ENCODE data around the gene UBE3A. TPM values are rescaled to one million over a fixed set of nuclear protein-coding genes. Genes with fewer than 3 reads are reported as not detected.

The UBE3A gene
- total RNA-seq, 1 experiment from 2014 or later: 104 TPM

GRCh38 chr15:25323420-25323819 lies 115.4 kb downstream of the UBE3A start:
- Histone ChIP-seq H3K36me3 (ENCODE audit: control insufficient read depth in 1 of 2, insufficient read depth in 2 of 2, low read length in 2 of 2) (no peaks in the 10 kb centered on the region), H3K79me2 (ENCODE audit: insufficient read depth, low read length) (no peaks in the 10 kb centered on the region), H3K4me2 (ENCODE audit: low read length) (no peak overlapping the region), H3K9me2 (ENCODE audit: insufficient read depth) (no peaks in the 10 kb centered on the region), H3K9me3 (ENCODE audit: control insufficient read depth in 1 of 2, insufficient read depth in 1 of 2, low read depth in 1 of 2, low read length in 2 of 2) (no peaks in the 10 kb centered on the region), H3K4me1 (ENCODE audit: control insufficient read depth in 1 of 2, insufficient read depth in 2 of 2, low read length in 2 of 2) (no peaks in the 10 kb centered on the region), H3K9ac (ENCODE audit: low read length) (no peak overlapping the region), H4K20me1 (ENCODE audit: insufficient read depth) (no peaks in the 10 kb centered on the region; the same call in 1 of the 2 replicates), H2AFZ (ENCODE audit: low read depth, low read length, poor library complexity, severe bottlenecking) (no peak overlapping the region), H3K27ac (ENCODE audit: low read depth, low read length) (no peak overlapping the region), H3K4me3 (replicated peaks in 1 of 2; ENCODE audit: low read depth in 1 of 2, low read length in 2 of 2) (no peak overlapping the region), H3K27me3 (ENCODE audit: insufficient read depth, low read length) (no peaks in the 10 kb centered on the region)
- BruUV-seq (replicated peaks): no TSS peak
- ChIA-PET RAD21 (ENCODE audit: low non-redundant PET in 1 of 2, low total read pairs in 2 of 2, uncharacterized antibody in 2 of 2, unreplicated experiment in 2 of 2) (no interaction called here), CTCF (no interaction called here), POLR2A (no interaction called here)
- intact Hi-C loops (cut with micrococcal nuclease): no loop called here
- no peak for TF ChIP-seq SIN3A (IDR thresholded peaks at IDR 0.05; ENCODE audit: low read depth)
- TF ChIP-seq SP1 (IDR thresholded peaks at IDR 0.05; ENCODE audit: low read depth): no peak
- no peak for TF ChIP-seq CEBPB (IDR thresholded peaks at IDR 0.05; ENCODE audit: low read depth)
- TF ChIP-seq EZH2 (IDR thresholded peaks at IDR 0.05): no peak
- DNase-seq (ENCODE audit: low read depth, low spot score) (no peak), ATAC-seq (no peak)

GRCh38 chr15:25287823-25288222 lies 151.0 kb downstream of the UBE3A start:
- TF ChIP-seq ZFX (IDR thresholded peaks at IDR 0.05): no peak
- TF ChIP-seq YY1 (IDR thresholded peaks at IDR 0.05; ENCODE audit: extremely low read depth, insufficient replicate concordance, low read depth, low read length): no peak
- no peak for TF ChIP-seq EGR1 (IDR thresholded peaks at IDR 0.05; ENCODE audit: low read depth)
- TF ChIP-seq REST (IDR thresholded peaks at IDR 0.05; ENCODE audit: low read depth): no peak
- TF ChIP-seq SRF (IDR thresholded peaks at IDR 0.05; ENCODE audit: low read depth): no peak
- no peak overlapping the region for H3K9ac ChIP-seq (ENCODE audit: low read length)
- BruUV-seq (replicated peaks): no TSS peak
- DNase-seq (ENCODE audit: low read depth, low spot score): no peak
- no peak for ATAC-seq
- H4K20me1 ChIP-seq (ENCODE audit: insufficient read depth): no peaks in the 10 kb centered on the region
- ChIA-PET RAD21 (ENCODE audit: low non-redundant PET in 1 of 2, low total read pairs in 2 of 2, uncharacterized antibody in 2 of 2, unreplicated experiment in 2 of 2) (no interaction called here), CTCF (no interaction called here), POLR2A (no interaction called here)
- no peaks in the 10 kb centered on the region for H3K79me2 ChIP-seq (ENCODE audit: insufficient read depth, low read length)
- no peak overlapping the region for H3K4me2 ChIP-seq (ENCODE audit: low read length)
- H3K4me1 ChIP-seq (ENCODE audit: control insufficient read depth in 1 of 2, insufficient read depth in 2 of 2, low read length in 2 of 2): no peaks in the 10 kb centered on the region
- no peaks in the 10 kb centered on the region for H3K36me3 ChIP-seq (ENCODE audit: control insufficient read depth in 1 of 2, insufficient read depth in 2 of 2, low read length in 2 of 2)
- intact Hi-C loops (cut with micrococcal nuclease): no loop called here
- H3K4me3 ChIP-seq (replicated peaks in 1 of 2; ENCODE audit: low read depth in 1 of 2, low read length in 2 of 2): no peak overlapping the region
- H3K27ac ChIP-seq (ENCODE audit: low read depth, low read length): no peak overlapping the region
- no peak overlapping the region for H2AFZ ChIP-seq (ENCODE audit: low read depth, low read length, poor library complexity, severe bottlenecking)
- H3K27me3 ChIP-seq (ENCODE audit: insufficient read depth, low read length): no peaks in the 10 kb centered on the region
- no peaks in the 10 kb centered on the region for H3K9me2 ChIP-seq (ENCODE audit: insufficient read depth)
- no peaks in the 10 kb centered on the region; a peak in 1 of 4 replicates for H3K9me3 ChIP-seq (ENCODE audit: control insufficient read depth in 1 of 2, insufficient read depth in 1 of 2, low read depth in 1 of 2, low read length in 2 of 2)
